ENCODE results near the gene RHCG. TPM values are rescaled to one million over a fixed set of nuclear protein-coding genes. Genes with fewer than 3 reads are reported as not detected.

The RHCG gene
- total RNA-seq, 1 experiment from 2014 or later = not detected

DNA sequence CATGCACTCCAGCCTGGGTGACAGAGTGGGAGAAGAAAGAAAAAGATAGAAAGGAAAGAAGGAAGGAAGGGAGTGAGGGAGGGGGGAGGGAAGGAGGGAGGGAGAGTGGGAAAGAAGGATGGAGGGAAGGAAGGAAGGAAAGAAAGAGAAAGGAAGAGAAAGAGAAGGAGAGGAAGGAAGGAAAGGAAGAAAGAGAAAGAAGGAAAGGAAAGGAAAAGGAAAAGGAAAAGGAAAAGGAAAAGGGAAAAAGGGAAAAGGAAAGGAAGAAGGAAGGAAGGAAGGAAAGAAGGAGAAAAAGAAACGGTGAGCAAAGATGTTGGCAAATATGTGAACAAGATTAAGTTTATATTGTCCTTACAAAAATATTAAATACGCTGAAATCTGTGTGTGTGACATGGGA is 42.6 kb upstream of the RHCG start:
- no peak overlapping the region for H3K27ac ChIP-seq (ENCODE audit: low read length)
- H3K9ac ChIP-seq (ENCODE audit: low read length) = no peak overlapping the region
- H3F3A ChIP-seq (ENCODE audit: low read length, unreplicated experiment) = no peaks in the 10 kb centered on the region
- H2AFZ ChIP-seq (ENCODE audit: low read length) = peak overlapping the region; percentile 18; the same call in 1 of the 2 replicates
- no peaks in the 10 kb centered on the region for H3K9me2 ChIP-seq (replicated peaks; ENCODE audit: low read length)
- TF ChIP-seq EZH2phosphoT487 (IDR thresholded peaks at IDR 0.05; ENCODE audit: borderline replicate concordance, low read length) = no peak
- TF ChIP-seq EZH2 (IDR thresholded peaks at IDR 0.05; ENCODE audit: low read length, unreplicated experiment) = no peak
- TF ChIP-seq, protein P1, sequence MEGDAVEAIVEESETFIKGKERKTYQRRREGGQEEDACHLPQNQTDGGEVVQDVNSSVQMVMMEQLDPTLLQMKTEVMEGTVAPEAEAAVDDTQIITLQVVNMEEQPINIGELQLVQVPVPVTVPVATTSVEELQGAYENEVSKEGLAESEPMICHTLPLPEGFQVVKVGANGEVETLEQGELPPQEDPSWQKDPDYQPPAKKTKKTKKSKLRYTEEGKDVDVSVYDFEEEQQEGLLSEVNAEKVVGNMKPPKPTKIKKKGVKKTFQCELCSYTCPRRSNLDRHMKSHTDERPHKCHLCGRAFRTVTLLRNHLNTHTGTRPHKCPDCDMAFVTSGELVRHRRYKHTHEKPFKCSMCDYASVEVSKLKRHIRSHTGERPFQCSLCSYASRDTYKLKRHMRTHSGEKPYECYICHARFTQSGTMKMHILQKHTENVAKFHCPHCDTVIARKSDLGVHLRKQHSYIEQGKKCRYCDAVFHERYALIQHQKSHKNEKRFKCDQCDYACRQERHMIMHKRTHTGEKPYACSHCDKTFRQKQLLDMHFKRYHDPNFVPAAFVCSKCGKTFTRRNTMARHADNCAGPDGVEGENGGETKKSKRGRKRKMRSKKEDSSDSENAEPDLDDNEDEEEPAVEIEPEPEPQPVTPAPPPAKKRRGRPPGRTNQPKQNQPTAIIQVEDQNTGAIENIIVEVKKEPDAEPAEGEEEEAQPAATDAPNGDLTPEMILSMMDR (conservative IDR thresholded peaks at IDR 0.05; ENCODE audit: low read depth, low read length) = no peak
- H3K4me3 ChIP-seq (ENCODE audit: low read length) = no peak overlapping the region
- H3K79me2 ChIP-seq (ENCODE audit: low read length) = no peaks in the 10 kb centered on the region
- H3K27me3 ChIP-seq (ENCODE audit: low read length) = no peaks in the 10 kb centered on the region
- ChIA-PET CTCF (no interaction called here), POLR2A (ENCODE audit: unreplicated experiment) (no interaction called here)
- H3K4me2 ChIP-seq (ENCODE audit: low read length) = no peak overlapping the region
- intact Hi-C loops (cut with micrococcal nuclease) = no loop called here
- BruUV-seq (replicated peaks) = no TSS peak
- no peaks in the 10 kb centered on the region for H4K20me1 ChIP-seq (ENCODE audit: low read length)
- DNase-seq (no peak), ATAC-seq (no peak)
- no peaks in the 10 kb centered on the region for H3K9me3 ChIP-seq (ENCODE audit: low read length)
- H3K4me1 ChIP-seq (ENCODE audit: insufficient read depth, low read length) = no peaks in the 10 kb centered on the region
- H3K36me3 ChIP-seq (ENCODE audit: low read depth, low read length) = no peaks in the 10 kb centered on the region

DNA sequence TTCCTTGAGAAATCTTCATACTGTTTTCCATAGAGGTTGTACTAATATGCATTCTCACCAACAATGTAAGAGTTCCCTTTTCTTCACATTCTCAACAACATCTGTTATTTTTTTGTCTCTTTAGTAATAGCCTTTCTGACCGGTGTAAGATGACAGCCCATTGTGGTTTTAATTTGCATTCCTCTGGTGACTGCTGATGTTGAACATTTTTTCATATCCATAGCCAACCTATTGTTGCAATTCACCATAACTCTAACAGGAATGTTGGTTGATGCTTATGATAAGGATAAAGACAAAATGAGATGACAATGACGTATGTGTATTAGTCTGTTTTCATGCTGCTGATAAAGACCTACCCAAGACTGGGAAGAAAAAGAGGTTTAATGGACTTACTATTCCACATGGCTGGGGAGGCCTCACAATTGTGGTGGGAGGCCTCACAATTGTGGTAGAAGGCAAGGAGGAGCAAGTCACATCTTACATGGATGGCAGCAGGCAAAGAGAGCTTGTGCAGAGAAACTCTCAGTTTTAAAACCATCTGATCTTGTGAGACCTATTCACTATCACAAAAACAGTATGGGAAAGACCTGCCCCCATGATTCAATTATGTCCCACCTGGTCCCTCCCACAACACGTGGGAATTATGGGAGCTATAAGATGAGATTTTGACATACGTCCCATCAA is 37.6 kb upstream of the RHCG start:
- Histone ChIP-seq H3K4me2 (ENCODE audit: low read length) (no peak overlapping the region), H3F3A (ENCODE audit: low read length, unreplicated experiment) (no peaks in the 10 kb centered on the region), H3K9ac (ENCODE audit: low read length) (no peak overlapping the region), H3K79me2 (ENCODE audit: low read length) (no peaks in the 10 kb centered on the region), H3K9me3 (ENCODE audit: low read length) (no peaks in the 10 kb centered on the region), H3K27ac (ENCODE audit: low read length) (no peak overlapping the region), H3K4me3 (ENCODE audit: low read length) (no peak overlapping the region), H3K4me1 (ENCODE audit: insufficient read depth, low read length) (peaks cover 7% of the 10 kb centered on the region), H3K27me3 (ENCODE audit: low read length) (no peaks in the 10 kb centered on the region), H3K9me2 (replicated peaks; ENCODE audit: low read length) (no peaks in the 10 kb centered on the region), H3K36me3 (ENCODE audit: low read depth, low read length) (no peaks in the 10 kb centered on the region), H2AFZ (ENCODE audit: low read length) (no peak overlapping the region), H4K20me1 (ENCODE audit: low read length) (no peaks in the 10 kb centered on the region)
- ChIA-PET CTCF (no interaction called here), POLR2A (ENCODE audit: unreplicated experiment) (no interaction called here)
- ATAC-seq = no peak
- intact Hi-C loops (cut with micrococcal nuclease) = no loop called here
- TF ChIP-seq, protein P1 (conservative IDR thresholded peaks at IDR 0.05; ENCODE audit: low read depth, low read length) = no peak
- TF ChIP-seq EZH2phosphoT487 (IDR thresholded peaks at IDR 0.05; ENCODE audit: borderline replicate concordance, low read length) (no peak), EZH2 (IDR thresholded peaks at IDR 0.05; ENCODE audit: low read length, unreplicated experiment) (no peak)
- no peak for DNase-seq
- BruUV-seq (replicated peaks) = no TSS peak
